SU-DHL-6 (cell line): ENCODE results near the gene TENM4.

ENCODE experiments used
- EZH2phosphoT487 ChIP-seq: fragments of 200-600 bp; sonication (generic), shearing (Covaris generic); conservative IDR thresholded peaks from 2 replicates; pipeline ENCODE4 v1.6.1; 2018; ENCODE audit warnings: mild to moderate bottlenecking, antibody characterized with exemption, low read length, moderate library complexity, mixed read lengths
- TF ChIP-seq, protein P1 (sequence below): fragments of 200-600 bp; sonication (generic); IDR thresholded peaks from one replicate; pipeline ENCODE4 v1.5.1; 2017; ENCODE audit warnings: antibody characterized with exemption, mild to moderate bottlenecking, low read length, moderate library complexity; ENCODE audit not compliant: insufficient read depth, poor library complexity, severe bottlenecking

DNA sequence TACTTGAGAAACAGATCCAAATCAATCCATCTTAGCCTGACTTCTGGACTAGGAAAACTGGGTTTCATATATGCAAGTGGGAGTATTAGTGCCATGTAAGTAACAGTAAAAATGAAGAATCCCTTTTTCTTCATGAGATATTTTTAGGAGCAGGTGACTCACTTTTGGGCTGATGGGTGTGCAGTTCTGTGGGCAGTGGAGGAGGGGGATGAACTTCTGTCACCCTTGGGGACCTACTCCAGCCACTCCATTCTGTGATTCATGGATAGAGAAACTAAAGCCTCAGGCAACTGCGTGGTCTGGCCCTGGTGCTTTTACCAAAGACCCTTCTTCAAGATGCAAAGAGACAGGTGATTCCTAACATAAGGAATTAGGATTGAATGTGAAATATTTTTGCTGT is 657.5 kb downstream of the TENM4 start:
- TF ChIP-seq, protein P1, sequence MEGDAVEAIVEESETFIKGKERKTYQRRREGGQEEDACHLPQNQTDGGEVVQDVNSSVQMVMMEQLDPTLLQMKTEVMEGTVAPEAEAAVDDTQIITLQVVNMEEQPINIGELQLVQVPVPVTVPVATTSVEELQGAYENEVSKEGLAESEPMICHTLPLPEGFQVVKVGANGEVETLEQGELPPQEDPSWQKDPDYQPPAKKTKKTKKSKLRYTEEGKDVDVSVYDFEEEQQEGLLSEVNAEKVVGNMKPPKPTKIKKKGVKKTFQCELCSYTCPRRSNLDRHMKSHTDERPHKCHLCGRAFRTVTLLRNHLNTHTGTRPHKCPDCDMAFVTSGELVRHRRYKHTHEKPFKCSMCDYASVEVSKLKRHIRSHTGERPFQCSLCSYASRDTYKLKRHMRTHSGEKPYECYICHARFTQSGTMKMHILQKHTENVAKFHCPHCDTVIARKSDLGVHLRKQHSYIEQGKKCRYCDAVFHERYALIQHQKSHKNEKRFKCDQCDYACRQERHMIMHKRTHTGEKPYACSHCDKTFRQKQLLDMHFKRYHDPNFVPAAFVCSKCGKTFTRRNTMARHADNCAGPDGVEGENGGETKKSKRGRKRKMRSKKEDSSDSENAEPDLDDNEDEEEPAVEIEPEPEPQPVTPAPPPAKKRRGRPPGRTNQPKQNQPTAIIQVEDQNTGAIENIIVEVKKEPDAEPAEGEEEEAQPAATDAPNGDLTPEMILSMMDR, result no peak
- TF ChIP-seq EZH2phosphoT487, result no peak
